HG03196 (cell line): Measurements from ENCODE around the gene SLC26A8.
A peak's percentile ranks its signal among the peaks of the same experiment; 100 is the strongest.
"Not testable (repeated sequence)": the region's sequence is repeated elsewhere in the genome, so short reads cannot be mapped to it uniquely, and the experiment has no call there.

Experiments used
- ATAC-seq: cut with Tn5 transposase; IDR thresholded peaks from one replicate; pipeline ENCODE4 v1.9.1; 2021; ENCODE audit not compliant: unreplicated experiment

Gene SLC26A8

GRCh38 chr6:36052097-36052496 is 27.7 kb upstream of the SLC26A8 start:
- no peak for ATAC-seq

GRCh38 chr6:36050947-36051710 is 26.7 kb upstream of the SLC26A8 start:
- no peak for ATAC-seq

DNA sequence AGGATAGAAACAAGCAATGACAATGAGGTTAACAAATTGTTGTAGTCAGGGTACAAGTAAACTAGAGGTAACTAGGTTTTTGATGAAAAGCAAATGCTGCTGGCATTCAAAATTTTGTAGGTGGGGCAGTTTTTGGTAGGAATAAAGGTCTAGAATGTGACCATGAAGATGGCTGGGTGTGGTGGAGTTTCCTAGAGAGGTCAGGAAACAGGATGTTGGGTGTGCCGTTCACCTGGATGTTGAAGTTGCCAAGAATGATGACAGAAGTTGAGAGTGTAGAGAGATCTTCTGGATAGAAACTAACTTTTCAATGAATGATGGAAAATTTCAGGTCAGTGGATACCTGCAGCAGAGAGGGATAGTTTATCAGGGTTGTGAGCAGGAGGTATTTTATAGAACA is 25.9 kb upstream of the SLC26A8 start:
- ATAC-seq: no peak

- ATAC-seq: no peak
Measured at GRCh38 chr6:36049582-36049981, 25.1 kb upstream of the SLC26A8 start.

DNA sequence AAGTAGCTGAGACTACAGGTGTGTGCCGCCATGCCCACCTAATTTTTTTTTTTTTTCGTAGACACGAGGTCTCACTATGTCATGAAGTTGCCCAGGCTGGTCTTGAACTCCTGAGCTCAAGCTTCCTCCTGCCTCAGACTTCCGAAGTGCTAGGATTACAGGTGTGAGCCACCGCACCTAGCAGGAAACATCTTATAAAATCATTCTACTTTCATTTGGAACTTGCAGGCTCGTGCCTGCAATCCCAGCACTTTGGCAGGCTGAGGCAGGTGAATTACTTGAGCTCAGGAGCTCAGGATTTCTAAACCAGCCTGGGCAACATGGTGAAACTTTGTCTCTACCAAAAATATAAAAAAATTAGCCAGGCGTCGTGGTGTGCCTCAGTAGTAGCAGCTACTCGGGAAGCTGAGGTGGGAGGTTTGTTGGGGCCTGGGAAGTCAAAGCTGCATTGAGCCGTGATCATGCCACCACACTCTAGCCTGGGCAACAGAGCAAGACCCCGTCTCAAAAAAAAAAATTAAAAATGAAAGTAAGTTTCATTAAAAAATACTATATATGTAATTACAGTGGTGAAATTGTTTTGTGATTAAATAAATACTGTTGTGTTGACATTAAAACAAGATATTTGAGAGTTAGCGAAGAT is 18.3 kb upstream of the SLC26A8 start:
- ATAC-seq: no peak

DNA sequence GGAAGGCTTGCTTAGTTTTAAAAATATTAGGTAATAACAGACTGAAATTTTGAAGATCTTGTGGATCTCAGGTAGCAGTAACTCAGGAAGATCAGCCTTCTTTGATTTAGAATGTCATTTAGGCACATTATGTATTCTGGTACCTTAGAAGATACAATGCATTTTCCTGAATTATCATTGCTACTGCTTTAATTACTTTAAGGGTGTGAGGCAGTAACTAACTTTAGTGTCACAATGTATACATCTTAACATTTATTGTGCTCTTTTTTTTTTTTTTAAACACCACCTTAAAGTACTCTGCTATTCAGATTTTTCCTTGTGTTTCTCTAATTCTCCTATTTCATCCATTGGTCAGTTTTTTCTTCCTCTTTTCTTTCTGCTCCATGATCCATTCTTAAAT is 16.5 kb upstream of the SLC26A8 start:
- ATAC-seq: no peak

DNA sequence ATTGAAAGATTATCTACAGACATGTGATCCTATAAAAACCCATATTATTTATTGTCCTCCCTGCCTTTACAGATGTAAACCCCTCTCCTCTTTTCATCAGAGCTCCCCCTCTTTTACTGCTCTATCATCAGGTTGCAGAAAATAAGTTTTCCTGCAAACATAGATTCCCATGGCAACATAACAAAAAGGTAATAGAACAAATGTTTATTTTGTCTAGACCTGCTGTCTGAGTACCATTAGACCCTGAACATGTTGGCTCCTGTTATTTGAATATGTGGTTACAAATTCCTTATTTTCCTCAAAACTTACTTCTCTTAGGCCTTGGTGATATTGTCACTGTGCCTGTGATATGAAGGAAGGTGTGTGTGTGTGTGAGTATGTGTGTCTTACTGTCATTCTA is 14.7 kb upstream of the SLC26A8 start:
- ATAC-seq: no peak

GRCh38 chr6:36038120-36038876 is 13.9 kb upstream of the SLC26A8 start:
- ATAC-seq: no peak

- ATAC-seq: no peak
Measured at GRCh38 chr6:36035225-36035624, 10.8 kb upstream of the SLC26A8 start.

GRCh38 chr6:36034441-36034840 is 10.0 kb upstream of the SLC26A8 start:
- ATAC-seq: no peak

GRCh38 chr6:36033935-36034334 is 9.5 kb upstream of the SLC26A8 start:
- no peak for ATAC-seq

DNA sequence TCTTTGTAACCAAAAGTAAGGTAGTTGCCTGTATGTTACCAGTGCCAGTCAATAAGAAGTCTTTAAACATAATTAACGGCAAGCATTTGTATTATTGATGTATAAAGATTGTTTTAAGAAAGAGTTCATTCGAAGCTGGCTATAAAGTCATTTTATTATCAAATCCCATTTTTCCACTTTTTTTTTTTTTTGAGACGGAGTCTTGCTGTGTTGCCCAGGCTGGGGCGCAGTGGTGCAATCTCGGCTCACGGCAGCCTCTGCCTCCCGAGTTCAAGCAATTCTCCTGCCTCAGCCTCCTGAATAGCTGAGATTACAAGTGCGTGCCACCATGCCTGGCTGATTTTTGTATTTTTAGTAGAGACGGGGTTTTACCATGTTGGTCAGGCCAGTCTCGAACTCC is 8.7 kb upstream of the SLC26A8 start:
- ATAC-seq: not testable (repeated sequence)

GRCh38 chr6:36032261-36032660 is 7.8 kb upstream of the SLC26A8 start:
- ATAC-seq: no peak

GRCh38 chr6:36029464-36029863 is 5.0 kb upstream of the SLC26A8 start:
- ATAC-seq: no peak

DNA sequence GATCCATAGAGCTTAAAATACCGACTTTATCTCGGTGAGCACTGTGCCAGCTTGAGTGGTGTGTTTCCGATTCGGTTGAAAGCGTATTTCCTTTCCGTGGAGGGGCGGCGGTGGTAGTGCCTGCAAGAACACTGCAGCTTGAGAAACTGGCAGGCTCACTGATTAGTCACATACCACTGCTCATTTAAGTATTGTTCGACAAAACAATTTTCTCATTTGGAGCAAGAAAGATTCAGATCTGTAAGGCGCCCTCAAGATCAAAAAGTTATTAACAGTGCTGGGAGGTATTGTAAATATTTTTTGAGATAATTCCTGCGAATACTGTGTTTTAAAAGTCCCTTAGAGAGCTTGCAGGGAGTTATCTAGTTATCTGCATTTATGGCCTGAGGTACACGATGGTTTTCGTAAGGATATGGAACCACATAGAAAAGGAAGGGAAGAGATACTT is 4.5 kb upstream of the SLC26A8 start:
- ATAC-seq: no peak

- peak; percentile 26 for ATAC-seq
Measured at GRCh38 chr6:36028088-36028876, 3.8 kb upstream of the SLC26A8 start.

DNA sequence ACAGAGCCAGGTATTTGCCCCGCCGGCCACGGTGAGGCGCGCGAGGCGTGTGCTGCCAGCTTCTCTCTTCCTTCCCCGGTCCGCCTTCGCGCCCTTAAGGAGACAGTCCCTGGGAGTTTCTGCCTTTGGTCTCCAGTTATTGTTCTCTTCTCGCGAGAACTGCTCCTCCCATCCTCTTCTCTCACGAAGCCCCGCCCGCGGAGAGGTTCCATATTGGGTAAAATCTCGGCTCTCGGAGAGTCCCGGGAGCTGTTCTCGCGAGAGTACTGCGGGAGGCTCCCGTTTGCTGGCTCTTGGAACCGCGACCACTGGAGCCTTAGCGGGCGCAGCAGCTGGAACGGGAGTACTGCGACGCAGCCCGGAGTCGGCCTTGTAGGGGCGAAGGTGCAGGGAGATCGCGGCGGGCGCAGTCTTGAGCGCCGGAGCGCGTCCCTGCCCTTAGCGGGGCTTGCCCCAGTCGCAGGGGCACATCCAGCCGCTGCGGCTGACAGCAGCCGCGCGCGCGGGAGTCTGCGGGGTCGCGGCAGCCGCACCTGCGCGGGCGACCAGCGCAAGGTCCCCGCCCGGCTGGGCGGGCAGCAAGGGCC is 3.2 kb upstream of the SLC26A8 start, which contains the start of gene MAPK14:
Gene MAPK14, plus strand, starts transcription at position 308 of the 587 bp plus-strand sequence. CDS start 350 bp downstream, outside the sequence.
- peak; percentile 84 for ATAC-seq

- no peak for ATAC-seq
Measured at GRCh38 chr6:36025932-36026327, 1.5 kb upstream of the SLC26A8 start.

DNA sequence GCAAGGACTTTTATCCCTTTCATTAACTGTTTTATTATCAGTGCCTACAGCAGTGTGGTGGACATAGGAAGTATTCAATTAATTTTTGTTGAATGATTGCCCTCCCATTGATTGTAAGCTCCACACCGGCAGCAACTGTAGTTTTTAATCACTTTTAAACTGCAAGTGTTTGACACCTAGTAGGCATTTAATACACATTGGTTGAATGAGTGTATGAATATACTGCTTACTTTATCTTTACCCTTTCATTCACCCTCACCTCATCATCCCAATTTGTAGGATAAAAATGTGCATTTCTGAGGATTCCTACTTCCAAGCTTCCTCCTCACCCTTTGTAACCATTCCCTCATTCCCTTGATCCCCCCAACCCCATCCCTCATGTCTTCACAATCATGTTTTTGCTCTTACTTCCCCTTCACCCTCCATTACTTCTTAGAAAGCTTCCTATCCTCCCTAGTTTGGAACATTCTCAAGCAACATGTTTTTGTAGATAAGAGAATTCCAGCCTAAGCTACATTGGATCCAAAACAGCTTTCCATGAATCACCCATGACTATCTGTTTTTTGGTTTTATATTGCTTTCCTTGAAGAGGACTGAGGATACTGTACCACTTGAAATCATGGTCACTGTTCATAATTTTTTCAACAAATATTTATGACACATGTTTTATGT is 955 bp upstream of the SLC26A8 start:
- no peak for ATAC-seq

DNA sequence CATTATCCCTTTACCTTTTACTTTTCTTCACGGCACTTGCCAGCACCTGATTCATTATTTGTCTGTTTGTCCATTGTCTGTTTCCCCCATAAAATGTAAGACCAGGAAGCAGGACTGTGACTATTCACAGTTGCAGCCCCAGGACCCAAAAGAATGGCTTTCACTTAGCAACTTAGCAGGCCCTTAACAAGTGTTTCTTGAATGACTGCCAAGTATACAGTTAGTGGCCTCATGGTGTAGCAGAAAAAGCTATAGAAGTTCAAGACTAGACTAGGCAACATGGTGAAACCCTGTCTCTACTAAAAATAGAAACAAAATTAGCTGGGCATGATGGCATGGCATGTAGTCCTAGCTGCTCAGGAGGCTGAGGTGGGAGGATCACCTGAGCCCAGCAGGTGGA is 4.3 kb downstream of the SLC26A8 start:
- ATAC-seq: no peak
